GM21367 (cell line): ENCODE data around the gene RPAIN.

Source experiments
- ATAC-seq: cut with Tn5 transposase; IDR thresholded peaks from one replicate; pipeline ENCODE4 v1.9.1; 2021; ENCODE audit not compliant: unreplicated experiment

RPAIN gene

DNA sequence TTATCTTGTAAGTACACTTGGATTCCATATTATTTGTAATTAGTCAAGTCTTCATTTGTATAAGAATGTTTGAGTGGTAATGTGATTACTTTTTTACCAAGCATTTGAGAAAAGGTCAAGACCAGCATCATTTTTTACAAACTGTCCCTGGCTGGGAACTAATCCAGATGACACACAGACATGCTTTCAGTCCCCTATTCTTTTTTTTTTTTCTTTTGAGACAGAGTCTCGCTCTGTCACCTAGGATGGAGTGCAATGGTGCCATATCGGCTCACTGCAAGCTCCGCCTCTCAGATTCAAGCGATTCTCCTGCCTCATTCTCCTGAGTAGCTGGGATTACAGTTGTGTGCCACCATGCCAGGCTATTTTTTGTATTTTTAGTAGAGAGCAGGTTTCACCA lies 61.5 kb downstream of the RPAIN start:
- no peak for ATAC-seq
